Erythroblast (primary cell): Measurements from ENCODE around the gene AP3S1.

Source experiments
- GATA1 ChIP-seq: IDR thresholded peaks from 2 replicates; pipeline ENCODE4 v1.6.1; 2011; ENCODE audit warnings: low read depth, mild to moderate bottlenecking, control low read depth, low read length, moderate library complexity
- POLR2A ChIP-seq: IDR thresholded peaks from 2 replicates; pipeline ENCODE4 v1.6.1; 2011; ENCODE audit warnings: mild to moderate bottlenecking, low read length

GRCh38 chr5:115806986-115807653 lies 34.6 kb upstream of the AP3S1 start:
- TF ChIP-seq POLR2A: no peak
- TF ChIP-seq GATA1: no peak
